ENCODE data around the gene SASH1. TPM values are rescaled to one million over a fixed set of nuclear protein-coding genes. Genes with fewer than 3 reads are reported as not detected.

SASH1 gene
- total RNA-seq, 1 donor from 2014 or later = 106 TPM

DNA sequence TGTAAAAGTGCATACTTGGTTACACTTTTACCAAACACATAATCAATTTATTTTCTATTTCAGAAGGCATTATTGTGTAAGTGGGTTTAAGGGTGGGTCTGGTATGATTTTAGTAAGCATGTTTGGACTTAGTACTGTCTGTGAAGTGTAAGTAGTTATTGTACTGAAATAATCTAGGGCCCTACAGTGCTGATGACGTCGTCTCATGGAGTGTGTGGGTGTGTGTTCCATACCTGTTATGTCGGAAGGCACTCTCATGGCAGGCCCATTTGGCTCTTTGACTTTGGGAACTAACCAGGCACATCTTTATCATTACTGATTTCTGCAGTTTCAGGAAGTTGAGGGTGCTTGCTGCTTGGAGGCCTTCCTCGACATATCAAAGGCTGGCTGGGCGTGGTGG is 155.1 kb downstream of the SASH1 start:
- DNase-seq = no peak

DNA sequence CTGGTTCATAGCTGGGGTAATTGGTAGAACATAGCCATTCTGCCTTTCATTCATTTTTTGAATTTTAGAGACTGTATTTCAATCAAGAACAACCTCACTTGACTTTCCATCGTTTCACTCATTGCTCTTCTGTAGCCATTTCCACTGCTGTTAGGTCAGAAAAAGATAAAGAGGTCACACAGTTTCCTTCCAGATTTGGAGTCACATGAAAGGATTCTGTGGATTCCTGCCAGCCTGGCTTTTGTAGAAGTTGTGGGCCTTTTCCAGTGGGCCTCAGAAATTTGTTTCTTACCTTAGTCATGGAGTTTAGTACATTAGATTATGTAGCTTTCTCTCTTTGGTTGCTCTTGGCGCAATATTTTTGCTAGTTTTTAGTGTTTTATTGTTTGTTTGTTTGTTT is 157.8 kb downstream of the SASH1 start:
- DNase-seq = no peak

DNA sequence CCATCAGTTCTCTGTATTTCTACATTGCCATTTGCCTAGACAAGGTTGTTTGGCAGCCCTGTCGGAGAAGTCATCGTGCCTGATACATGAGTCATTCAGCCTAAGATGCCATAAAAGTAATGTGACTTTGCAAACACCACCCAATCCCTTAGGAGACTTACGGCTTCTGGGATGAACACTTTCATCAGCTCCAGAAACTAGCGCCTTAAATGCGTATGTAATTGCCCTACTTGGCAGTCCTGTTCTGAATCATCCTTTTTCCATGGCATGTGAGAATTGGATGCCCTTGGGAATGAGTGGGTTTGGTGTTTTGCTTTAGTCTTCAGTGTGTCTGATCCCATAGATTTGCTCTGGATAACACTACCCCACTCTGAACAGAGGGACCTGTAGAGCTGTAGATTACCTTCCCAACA is 158.5 kb downstream of the SASH1 start:
- peak; percentile 83 for DNase-seq

DNA sequence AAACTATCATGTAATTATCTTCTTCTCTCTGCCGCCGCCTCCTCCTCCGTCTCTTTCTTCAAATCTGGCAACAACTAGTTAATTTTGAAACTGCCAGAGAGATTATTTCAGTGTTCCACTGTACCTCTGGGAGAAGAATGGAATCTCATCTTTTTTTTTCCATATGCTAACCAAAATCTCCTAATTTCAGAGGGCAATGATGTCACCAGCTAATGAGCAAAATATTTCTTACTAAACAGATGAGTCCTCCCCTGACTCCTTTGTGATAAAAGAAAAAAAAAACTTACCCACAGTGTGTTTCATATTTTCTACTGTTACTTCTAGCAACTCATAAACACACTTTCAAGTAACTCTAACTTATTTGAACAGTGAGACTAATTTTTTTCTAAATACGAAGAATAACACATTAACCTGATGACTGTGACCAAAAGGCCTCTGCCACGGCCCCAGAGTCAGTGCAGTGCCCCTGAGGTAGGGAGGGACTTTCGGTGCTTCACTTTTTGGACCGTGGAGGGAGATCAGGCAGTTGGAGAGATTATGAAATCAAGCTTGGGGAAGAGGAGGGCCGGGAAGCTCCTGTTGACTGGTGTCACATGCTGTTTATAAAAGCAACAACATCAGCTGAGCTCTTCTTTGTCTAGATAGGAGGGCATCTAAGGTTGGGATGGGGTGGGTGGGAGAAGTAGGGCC is 159.6 kb downstream of the SASH1 start:
- peak; percentile 83 for DNase-seq

- DNase-seq = no peak
These were observed 160.1 kb downstream of the SASH1 start for GRCh38 chr6:148502773-148503135.

DNA sequence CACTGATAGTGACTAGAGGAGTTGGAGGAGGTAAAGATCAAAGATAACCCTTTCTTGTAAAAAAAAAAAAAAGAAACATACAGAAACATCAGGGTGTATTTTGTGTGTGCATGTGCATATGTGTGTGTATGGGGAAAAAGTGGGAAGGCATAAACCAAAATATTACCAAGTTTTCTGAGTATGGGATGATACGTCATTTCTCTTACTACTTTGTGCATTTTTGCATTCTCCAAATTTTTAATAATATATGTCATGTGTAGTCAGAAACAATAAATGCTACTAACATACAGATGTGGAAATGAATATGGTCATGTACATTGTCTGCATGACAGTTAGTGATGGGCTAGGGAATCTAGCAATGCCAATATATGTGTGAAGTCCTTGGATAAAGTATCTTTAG is 161.1 kb downstream of the SASH1 start:
- peak; percentile 34 for DNase-seq

DNA sequence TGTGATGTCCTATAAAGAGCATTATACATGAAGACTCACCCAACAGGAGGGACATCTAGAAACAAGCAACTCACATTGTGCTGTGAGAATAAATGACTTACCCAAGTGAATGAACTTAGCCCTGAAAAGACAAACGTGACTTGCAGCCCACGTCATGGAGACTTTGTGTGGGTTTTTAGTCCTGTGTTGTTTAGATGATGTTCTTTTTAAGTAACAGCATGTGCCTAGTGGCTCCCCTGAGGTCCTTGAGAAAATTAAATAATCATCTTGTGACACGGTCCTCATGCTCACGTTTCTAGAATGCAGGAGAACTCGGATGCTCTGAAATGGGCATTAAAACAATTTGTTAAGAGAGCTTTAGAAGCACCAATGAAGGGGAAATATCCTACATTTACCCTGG is 165.1 kb downstream of the SASH1 start:
- DNase-seq = peak; percentile 89

DNA sequence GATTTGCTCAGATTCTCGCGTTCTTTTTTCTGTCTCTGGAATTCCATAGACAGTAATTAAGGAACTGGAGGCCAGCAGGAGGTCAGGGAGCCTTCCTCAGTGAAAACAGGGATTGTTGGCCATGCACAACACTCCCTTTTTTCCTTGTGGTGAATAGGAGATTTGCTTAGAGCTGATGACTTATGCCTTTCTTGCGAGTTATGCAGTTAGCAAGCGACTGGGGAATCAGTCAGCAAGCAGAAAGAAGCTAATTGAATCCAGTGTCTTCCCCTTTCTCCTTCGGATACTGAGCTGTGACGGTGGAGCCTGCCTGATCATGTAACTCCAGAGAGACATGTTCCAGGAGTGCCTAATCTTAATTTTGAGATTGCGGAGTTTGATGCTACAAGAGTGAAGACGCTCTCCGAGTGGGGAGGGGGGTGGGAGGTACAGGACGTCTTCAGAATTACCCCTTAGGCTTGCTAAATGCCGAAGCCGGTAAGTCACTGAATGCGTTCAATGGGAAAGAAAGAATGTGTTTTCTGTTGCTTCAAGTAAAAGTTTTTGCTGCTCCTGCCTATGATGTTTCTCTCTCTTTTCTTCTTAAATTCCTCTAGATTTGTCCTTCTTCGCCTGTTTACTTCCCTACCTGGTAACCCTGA is 165.9 kb downstream of the SASH1 start:
- peak; percentile 94 for DNase-seq

- DNase-seq = peak; percentile 86
These were observed 166.6 kb downstream of the SASH1 start for GRCh38 chr6:148509119-148509799.

DNA sequence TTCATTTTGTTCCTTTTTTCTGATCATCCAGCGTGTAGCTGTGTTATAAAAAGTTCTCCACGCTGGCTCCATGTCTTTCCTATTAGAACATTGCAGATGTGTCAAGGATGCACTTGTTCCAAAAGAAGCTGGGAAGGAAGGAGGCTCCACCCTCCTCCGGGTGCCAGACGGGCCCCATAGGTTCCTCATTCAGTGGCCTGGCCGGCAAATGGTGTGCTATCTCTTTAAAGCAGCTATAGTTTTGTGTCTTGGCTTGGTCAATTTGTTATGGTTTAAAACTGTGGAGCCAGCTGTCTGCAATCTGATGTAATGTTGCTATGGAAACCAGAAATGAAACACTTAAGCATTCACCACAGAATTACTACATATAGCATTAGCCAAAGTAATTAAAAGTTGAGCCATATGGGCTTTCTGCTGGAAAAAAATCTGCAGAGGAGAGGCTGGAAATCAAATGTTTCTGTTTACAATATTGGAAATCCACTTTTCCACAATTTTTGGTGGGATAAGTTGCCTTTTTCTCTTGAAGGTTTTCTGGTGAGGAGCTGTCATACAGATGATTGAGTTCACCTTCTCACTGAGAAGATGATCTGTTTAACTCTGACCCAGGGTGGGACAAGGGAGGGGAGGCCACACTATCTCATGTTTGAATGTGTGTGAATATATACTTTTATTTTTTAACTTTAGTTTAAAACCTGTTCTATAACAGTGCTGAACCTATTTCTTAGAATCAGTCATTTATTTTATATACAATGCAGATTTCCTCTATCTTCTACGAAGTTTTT is 167.4 kb downstream of the SASH1 start:
- peak; percentile 98 for DNase-seq

- DNase-seq = peak; percentile 87
These were observed 170.8 kb downstream of the SASH1 start for GRCh38 chr6:148513145-148514071.

DNA sequence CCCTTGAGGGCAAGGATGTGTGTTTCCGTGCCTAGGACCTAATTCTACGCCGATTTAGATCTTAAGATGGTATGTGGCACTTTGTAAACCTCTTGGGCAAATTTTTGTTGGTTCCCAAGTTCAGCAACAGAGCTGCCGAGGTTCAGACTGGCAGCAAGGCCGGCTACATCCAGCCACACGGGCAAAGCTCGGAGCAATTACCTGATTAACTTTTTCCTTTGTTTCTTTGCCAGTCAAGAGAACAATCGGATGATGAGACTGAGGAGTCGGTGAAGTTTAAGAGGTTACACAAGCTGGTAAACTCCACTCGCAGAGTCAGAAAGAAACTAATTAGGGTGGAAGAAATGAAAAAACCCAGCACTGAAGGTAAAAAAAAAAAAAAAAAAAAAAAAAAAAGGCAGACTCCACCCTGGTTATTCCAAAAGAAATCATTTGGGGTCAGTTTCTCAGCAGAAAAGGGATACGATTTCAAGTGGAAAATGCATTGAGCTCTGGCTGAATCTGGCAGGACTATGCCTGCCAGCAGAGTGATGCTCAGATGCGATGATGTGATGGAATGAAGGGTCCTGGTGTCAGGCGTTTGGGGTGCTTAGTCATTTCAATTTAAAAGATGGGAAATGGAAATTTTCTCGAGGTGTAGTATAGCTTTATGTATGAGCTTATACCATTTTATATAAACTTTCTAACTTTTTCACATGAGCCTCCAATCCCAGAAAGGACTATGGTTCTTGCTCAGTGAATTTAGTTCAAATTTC is 171.6 kb downstream of the SASH1 start:
- DNase-seq = peak; percentile 24

DNA sequence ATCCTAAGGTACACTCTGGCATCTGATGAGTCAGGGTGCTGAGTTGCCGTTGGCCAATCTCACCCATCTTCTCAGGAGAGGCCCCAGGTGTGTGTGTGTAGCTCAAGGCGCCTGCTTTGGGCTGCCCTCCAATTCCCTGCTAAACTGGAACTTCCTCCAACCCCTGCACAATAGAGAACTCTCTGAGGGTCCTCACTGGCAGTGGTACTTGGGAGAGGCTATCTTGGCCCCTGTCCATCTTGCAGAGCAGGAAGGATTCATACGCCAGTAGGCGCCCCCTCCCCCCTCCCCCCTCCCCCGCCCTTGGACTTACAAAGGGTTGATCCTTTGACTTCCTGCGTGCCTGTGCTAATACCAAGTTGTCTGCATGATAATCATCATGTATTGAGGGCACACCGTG is 173.6 kb downstream of the SASH1 start:
- DNase-seq = no peak

DNA sequence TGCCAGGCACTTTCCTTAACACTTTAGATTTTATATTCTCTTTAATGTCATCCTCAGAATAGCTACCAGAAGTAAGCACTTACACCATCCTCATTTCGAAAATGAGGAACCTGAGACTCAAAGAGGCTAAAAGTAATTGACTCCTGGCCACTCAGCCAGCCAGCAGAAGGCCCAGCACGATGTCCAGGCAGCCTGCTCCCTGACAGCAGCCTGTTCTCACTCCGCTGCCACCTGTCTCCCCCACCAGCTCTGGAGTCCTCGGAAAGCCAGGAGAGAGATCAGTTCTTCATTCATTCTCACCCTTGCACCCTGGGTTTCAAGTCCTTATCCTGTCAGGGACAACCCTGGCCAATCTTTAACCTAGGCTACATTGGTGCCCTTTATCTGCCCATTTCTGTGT is 174.0 kb downstream of the SASH1 start:
- DNase-seq = no peak

GRCh38 chr6:148517470-148517869 is 174.8 kb downstream of the SASH1 start:
- DNase-seq = peak; percentile 91

- peak; percentile 96 for DNase-seq
These were observed 176.0 kb downstream of the SASH1 start for GRCh38 chr6:148518511-148519156.

DNA sequence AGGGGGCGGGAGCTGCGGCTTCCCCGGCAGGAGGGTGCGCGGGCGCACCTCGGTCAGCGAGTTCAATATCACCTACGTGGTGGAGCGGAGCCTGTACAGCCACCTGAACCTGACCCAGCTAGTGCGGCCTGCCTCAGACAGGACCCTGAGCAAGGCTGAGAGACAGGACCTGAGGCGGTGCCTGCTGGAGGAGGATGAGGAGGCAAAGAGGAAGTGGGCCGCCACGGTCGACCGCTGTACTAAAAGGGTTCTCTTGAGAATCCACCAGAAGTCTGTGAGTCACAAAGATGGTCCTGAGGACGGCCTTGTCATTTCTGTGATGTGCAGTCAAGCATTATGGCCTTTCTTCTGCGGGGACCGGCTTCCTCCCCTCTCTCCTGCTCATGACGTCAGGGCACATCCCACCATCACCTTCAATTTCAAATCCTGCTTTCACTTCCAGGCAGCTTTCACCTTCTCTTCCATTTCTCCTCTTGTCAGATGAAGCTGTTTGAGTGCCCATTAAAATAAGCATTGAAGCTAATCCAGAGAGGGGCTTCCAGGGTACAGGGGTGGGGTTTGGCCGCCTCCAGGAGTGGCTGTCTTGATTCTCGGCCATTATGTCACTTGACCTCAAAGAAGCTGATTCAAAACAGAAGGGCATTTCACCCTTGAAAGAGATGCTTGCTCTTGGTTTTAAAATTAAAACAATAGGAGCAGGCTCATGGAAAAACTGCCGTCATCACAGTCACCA is 177.6 kb downstream of the SASH1 start:
- no peak for DNase-seq

GRCh38 chr6:148521158-148521557 is 178.5 kb downstream of the SASH1 start:
- DNase-seq = peak; percentile 14

GRCh38 chr6:148521586-148521985 is 178.9 kb downstream of the SASH1 start:
- DNase-seq = no peak

- DNase-seq = peak; percentile 95
These were observed 180.4 kb downstream of the SASH1 start for GRCh38 chr6:148523048-148523447.
